ENCODE data around the gene B4GALNT1. TPM values are rescaled to one million over a fixed set of nuclear protein-coding genes. Genes with fewer than 3 reads are reported as not detected.

Gene B4GALNT1
- total RNA-seq, 1 donor from 2014 or later, result 0.69 TPM

GRCh38 chr12:57631566-57632072 is 1.4 kb downstream of the B4GALNT1 start:
- TF ChIP-seq CTCF (conservative IDR thresholded peaks at IDR 0.05; ENCODE audit: low read depth, low read length), result no peak
- H3K4me3 ChIP-seq (ENCODE audit: low read depth, low read length), result no peak overlapping the region

GRCh38 chr12:57630891-57631433 is 2.0 kb downstream of the B4GALNT1 start:
- TF ChIP-seq CTCF (conservative IDR thresholded peaks at IDR 0.05; ENCODE audit: low read depth, low read length), result no peak
- DNase-seq (ENCODE audit: low read depth), result no peak
- no peak overlapping the region for H3K4me3 ChIP-seq (ENCODE audit: low read depth, low read length)

More at GRCh38 chr12:57631566-57632072, 1.4 kb downstream of the B4GALNT1 start:
- no peak for DNase-seq (ENCODE audit: low read depth)

GRCh38 chr12:57629897-57630471 is 3.0 kb downstream of the B4GALNT1 start:
- no peak overlapping the region for H3K4me3 ChIP-seq (ENCODE audit: low read depth, low read length)
- no peak for TF ChIP-seq CTCF (conservative IDR thresholded peaks at IDR 0.05; ENCODE audit: low read depth, low read length)
- no peak for DNase-seq (ENCODE audit: low read depth)

- no peak for DNase-seq (ENCODE audit: low read depth)
- H3K4me3 ChIP-seq (ENCODE audit: low read depth, low read length), result no peak overlapping the region
- TF ChIP-seq CTCF (conservative IDR thresholded peaks at IDR 0.05; ENCODE audit: low read depth, low read length), result no peak
Measured at GRCh38 chr12:57628280-57629191, 4.5 kb downstream of the B4GALNT1 start.

GRCh38 chr12:57627501-57628279 is 5.3 kb downstream of the B4GALNT1 start:
- TF ChIP-seq CTCF (conservative IDR thresholded peaks at IDR 0.05; ENCODE audit: low read depth, low read length), result no peak
- no peak for DNase-seq (ENCODE audit: low read depth)
- H3K4me3 ChIP-seq (ENCODE audit: low read depth, low read length), result no peak overlapping the region

GRCh38 chr12:57626921-57627445 is 6.0 kb downstream of the B4GALNT1 start:
- DNase-seq (ENCODE audit: low read depth), result no peak
- no peak overlapping the region for H3K4me3 ChIP-seq (ENCODE audit: low read depth, low read length)
- TF ChIP-seq CTCF (conservative IDR thresholded peaks at IDR 0.05; ENCODE audit: low read depth, low read length), result no peak

All from epithelial cell of proximal tubule (primary cell).